ENCODE results near the gene MAN1A1. TPM values are rescaled to one million over a fixed set of nuclear protein-coding genes. Genes with fewer than 3 reads are reported as not detected.

The MAN1A1 gene
- polyA plus RNA-seq, 1 donor from 2014 or later = 4.6 TPM

DNA sequence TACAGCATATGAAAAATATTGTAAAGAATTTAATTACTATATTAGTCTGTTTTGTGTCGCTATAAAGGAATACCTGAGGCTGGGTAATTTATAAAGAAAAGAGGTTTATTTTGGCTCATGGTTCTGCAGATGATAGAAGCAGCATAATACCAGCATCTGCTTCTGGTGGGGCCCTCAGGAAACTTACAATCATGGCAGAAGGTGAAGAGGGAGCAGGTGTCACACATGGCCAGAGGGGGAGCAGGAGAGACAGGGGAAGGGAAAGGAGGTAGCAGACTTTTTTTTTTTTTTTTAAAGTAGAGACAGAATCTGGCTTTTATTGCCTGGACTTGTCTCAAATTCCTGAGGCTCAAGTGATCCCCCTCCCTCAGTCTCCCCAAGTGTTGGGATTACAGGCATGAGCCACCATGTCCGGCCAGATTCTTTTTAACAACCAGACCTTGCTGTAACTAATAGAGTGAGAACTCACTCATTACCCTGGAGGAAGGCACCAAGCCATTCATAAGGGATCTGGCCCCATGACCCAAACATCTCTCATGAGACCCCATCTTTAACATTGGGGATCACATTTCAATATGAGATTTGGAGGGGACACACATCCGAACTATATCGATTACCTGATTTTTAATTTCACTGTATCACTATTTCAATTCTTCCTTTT is 64.6 kb downstream of the MAN1A1 start:
- no peak overlapping the region for H3K4me3 ChIP-seq (ENCODE audit: low read length)

DNA sequence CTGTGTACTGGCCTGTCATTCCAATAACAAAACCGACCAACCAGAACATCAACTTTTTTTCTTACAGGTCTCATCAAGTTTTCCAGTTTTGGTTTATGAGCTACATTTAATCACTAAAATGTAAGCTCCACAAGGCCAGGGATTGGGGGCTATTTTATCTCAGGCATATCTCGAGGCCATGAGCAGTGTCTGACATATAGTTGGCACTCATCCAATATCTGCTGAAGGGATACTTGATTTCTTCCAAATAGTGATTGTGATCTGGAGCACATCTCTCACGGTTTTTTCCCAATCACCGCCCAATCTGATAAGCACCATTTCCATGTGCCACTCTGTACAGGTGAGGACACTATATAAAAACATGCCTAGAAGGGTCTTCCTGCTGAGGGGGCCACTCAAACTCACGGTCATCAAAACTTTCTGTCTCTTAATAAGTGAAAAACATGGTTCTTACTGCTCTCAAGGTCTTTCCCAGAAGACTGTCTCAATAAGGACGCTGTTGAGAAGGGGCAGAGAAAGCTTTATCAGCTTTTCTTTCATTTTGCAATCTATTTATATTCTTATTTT is 65.5 kb downstream of the MAN1A1 start:
- H3K27ac ChIP-seq (ENCODE audit: low read length) = no peak overlapping the region

More for the DNA sequence above, 64.6 kb downstream of the MAN1A1 start:
- H3K9ac ChIP-seq (ENCODE audit: low read length) = no peak overlapping the region
- H2AFZ ChIP-seq (ENCODE audit: low read depth, low read length) = no peak overlapping the region
- H3K27me3 ChIP-seq (ENCODE audit: insufficient read depth, low read depth, low read length) = no peaks in the 10 kb centered on the region
- no peaks in the 10 kb centered on the region for H3K79me2 ChIP-seq (replicated peaks; ENCODE audit: insufficient read depth, low read length)
- no peaks in the 10 kb centered on the region for H3K36me3 ChIP-seq (ENCODE audit: insufficient read depth, low read length)
- no peaks in the 10 kb centered on the region for H3K9me2 ChIP-seq (ENCODE audit: insufficient read depth, low read length)
- no peaks in the 10 kb centered on the region for H4K20me1 ChIP-seq (ENCODE audit: insufficient read depth)
- no peak overlapping the region for H3K27ac ChIP-seq (ENCODE audit: low read length)
- no peaks in the 10 kb centered on the region for H3K9me3 ChIP-seq (ENCODE audit: low read length)
- TF ChIP-seq MXI1 (conservative IDR thresholded peaks at IDR 0.05; ENCODE audit: poor library complexity, severe bottlenecking) = no peak
- TF ChIP-seq POLR2AphosphoS5 (IDR thresholded peaks at IDR 0.05) = no peak
- TF ChIP-seq TAF1 (IDR thresholded peaks at IDR 0.05; ENCODE audit: low read depth) = no peak
- TF ChIP-seq, protein P1, sequence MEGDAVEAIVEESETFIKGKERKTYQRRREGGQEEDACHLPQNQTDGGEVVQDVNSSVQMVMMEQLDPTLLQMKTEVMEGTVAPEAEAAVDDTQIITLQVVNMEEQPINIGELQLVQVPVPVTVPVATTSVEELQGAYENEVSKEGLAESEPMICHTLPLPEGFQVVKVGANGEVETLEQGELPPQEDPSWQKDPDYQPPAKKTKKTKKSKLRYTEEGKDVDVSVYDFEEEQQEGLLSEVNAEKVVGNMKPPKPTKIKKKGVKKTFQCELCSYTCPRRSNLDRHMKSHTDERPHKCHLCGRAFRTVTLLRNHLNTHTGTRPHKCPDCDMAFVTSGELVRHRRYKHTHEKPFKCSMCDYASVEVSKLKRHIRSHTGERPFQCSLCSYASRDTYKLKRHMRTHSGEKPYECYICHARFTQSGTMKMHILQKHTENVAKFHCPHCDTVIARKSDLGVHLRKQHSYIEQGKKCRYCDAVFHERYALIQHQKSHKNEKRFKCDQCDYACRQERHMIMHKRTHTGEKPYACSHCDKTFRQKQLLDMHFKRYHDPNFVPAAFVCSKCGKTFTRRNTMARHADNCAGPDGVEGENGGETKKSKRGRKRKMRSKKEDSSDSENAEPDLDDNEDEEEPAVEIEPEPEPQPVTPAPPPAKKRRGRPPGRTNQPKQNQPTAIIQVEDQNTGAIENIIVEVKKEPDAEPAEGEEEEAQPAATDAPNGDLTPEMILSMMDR (IDR thresholded peaks at IDR 0.05; ENCODE audit: poor library complexity, severe bottlenecking) = no peak
- TF ChIP-seq EZH2 (IDR thresholded peaks at IDR 0.05; ENCODE audit: borderline replicate concordance, insufficient read depth, low read length, poor library complexity, severe bottlenecking) = no peak
- no peak for TF ChIP-seq SMC3 (conservative IDR thresholded peaks at IDR 0.05; ENCODE audit: poor library complexity)
- TF ChIP-seq EP300 (conservative IDR thresholded peaks at IDR 0.05; ENCODE audit: poor library complexity, severe bottlenecking) = no peak
- no peak for TF ChIP-seq RAD21 (conservative IDR thresholded peaks at IDR 0.05)
- TF ChIP-seq, protein P2, sequence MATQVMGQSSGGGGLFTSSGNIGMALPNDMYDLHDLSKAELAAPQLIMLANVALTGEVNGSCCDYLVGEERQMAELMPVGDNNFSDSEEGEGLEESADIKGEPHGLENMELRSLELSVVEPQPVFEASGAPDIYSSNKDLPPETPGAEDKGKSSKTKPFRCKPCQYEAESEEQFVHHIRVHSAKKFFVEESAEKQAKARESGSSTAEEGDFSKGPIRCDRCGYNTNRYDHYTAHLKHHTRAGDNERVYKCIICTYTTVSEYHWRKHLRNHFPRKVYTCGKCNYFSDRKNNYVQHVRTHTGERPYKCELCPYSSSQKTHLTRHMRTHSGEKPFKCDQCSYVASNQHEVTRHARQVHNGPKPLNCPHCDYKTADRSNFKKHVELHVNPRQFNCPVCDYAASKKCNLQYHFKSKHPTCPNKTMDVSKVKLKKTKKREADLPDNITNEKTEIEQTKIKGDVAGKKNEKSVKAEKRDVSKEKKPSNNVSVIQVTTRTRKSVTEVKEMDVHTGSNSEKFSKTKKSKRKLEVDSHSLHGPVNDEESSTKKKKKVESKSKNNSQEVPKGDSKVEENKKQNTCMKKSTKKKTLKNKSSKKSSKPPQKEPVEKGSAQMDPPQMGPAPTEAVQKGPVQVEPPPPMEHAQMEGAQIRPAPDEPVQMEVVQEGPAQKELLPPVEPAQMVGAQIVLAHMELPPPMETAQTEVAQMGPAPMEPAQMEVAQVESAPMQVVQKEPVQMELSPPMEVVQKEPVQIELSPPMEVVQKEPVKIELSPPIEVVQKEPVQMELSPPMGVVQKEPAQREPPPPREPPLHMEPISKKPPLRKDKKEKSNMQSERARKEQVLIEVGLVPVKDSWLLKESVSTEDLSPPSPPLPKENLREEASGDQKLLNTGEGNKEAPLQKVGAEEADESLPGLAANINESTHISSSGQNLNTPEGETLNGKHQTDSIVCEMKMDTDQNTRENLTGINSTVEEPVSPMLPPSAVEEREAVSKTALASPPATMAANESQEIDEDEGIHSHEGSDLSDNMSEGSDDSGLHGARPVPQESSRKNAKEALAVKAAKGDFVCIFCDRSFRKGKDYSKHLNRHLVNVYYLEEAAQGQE (IDR thresholded peaks at IDR 0.05; ENCODE audit: borderline replicate concordance) = no peak
- H3K4me2 ChIP-seq (ENCODE audit: low read length) = no peak overlapping the region
- H3F3A ChIP-seq (ENCODE audit: insufficient read depth, low read length, poor library complexity, severe bottlenecking) = no peaks in the 10 kb centered on the region

More for the DNA sequence above, 65.5 kb downstream of the MAN1A1 start:
- Histone ChIP-seq H2AFZ (ENCODE audit: low read depth, low read length) (no peak overlapping the region), H3K79me2 (replicated peaks; ENCODE audit: insufficient read depth, low read length) (no peaks in the 10 kb centered on the region), H3K27me3 (ENCODE audit: insufficient read depth, low read depth, low read length) (no peaks in the 10 kb centered on the region), H3K9me2 (ENCODE audit: insufficient read depth, low read length) (no peaks in the 10 kb centered on the region), H3K9ac (ENCODE audit: low read length) (no peak overlapping the region), H3K36me3 (ENCODE audit: insufficient read depth, low read length) (no peaks in the 10 kb centered on the region), H3K4me2 (ENCODE audit: low read length) (no peak overlapping the region), H4K20me1 (ENCODE audit: insufficient read depth) (no peaks in the 10 kb centered on the region), H3K4me3 (ENCODE audit: low read length) (no peak overlapping the region), H3K9me3 (ENCODE audit: low read length) (no peaks in the 10 kb centered on the region), H3F3A (ENCODE audit: insufficient read depth, low read length, poor library complexity, severe bottlenecking) (no peaks in the 10 kb centered on the region)
- TF ChIP-seq EP300 (conservative IDR thresholded peaks at IDR 0.05; ENCODE audit: poor library complexity, severe bottlenecking) (no peak), TAF1 (IDR thresholded peaks at IDR 0.05; ENCODE audit: low read depth) (no peak), POLR2AphosphoS5 (IDR thresholded peaks at IDR 0.05) (no peak), SMC3 (conservative IDR thresholded peaks at IDR 0.05; ENCODE audit: poor library complexity) (no peak), MXI1 (conservative IDR thresholded peaks at IDR 0.05; ENCODE audit: poor library complexity, severe bottlenecking) (no peak), EZH2 (IDR thresholded peaks at IDR 0.05; ENCODE audit: borderline replicate concordance, insufficient read depth, low read length, poor library complexity, severe bottlenecking) (no peak), RAD21 (conservative IDR thresholded peaks at IDR 0.05) (no peak)
- TF ChIP-seq, protein P2 (IDR thresholded peaks at IDR 0.05; ENCODE audit: borderline replicate concordance) = no peak
- TF ChIP-seq, protein P1 (IDR thresholded peaks at IDR 0.05; ENCODE audit: poor library complexity, severe bottlenecking) = no peak

All from neural cell (in vitro differentiated cells).